Measurements from ENCODE around the gene ZNF672.

ZNF672 gene

DNA sequence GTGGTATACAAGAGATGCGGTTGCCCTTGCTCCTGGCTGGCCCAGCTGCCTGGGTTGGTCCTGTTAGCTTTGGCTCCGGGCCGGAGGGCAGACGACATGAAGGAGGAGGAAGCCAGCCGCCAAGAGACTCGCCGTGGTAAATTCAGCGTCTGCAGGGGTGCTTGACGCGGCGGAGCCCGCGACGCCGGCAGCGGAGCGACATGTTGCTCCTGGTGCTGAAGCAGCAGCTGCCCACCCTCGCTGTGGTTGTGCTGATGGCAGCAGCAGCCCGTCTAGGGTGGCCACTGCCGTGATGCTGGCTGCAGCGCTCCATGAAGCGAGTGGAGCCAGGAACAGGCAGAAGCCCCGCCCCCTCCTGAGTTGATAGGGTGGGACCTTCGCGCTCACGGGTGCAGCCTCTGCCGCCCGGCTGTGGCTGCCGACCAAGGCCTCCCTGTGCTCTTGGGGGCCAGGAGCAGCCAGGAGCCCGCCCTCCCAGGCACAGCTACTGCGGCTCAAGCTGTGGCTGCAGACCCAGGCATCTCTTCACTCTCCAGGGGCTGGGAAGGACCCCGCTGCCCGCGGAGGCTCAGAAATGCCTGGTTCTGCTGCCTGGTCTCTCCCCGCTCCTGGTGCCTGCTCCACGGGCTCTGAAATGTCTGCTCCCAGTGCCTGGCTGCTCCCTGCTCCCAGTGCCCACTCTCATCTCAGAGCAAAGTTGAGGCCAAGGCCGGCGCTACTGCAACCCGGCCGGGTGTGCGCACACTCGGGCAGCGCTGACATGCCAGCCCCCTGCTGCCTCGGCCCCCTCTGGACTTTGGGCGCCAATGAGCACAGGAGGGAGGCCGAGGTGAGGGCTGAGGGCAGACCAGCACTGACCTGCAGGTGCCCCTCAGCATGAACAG lies 25.2 kb downstream of the ZNF672 start:
- TF ChIP-seq, protein P1, sequence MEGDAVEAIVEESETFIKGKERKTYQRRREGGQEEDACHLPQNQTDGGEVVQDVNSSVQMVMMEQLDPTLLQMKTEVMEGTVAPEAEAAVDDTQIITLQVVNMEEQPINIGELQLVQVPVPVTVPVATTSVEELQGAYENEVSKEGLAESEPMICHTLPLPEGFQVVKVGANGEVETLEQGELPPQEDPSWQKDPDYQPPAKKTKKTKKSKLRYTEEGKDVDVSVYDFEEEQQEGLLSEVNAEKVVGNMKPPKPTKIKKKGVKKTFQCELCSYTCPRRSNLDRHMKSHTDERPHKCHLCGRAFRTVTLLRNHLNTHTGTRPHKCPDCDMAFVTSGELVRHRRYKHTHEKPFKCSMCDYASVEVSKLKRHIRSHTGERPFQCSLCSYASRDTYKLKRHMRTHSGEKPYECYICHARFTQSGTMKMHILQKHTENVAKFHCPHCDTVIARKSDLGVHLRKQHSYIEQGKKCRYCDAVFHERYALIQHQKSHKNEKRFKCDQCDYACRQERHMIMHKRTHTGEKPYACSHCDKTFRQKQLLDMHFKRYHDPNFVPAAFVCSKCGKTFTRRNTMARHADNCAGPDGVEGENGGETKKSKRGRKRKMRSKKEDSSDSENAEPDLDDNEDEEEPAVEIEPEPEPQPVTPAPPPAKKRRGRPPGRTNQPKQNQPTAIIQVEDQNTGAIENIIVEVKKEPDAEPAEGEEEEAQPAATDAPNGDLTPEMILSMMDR (conservative IDR thresholded peaks at IDR 0.05; ENCODE audit: low read depth, low read length), result no peak
- Histone ChIP-seq H3K36me3 (ENCODE audit: insufficient read depth) (no peaks in the 10 kb centered on the region), H3K4me2 (peak overlapping the region; percentile 77), H3K9ac (peak overlapping the region; percentile 41), H3K79me2 (ENCODE audit: insufficient read depth, low read depth) (no peaks in the 10 kb centered on the region; the same call in 1 of the 2 replicates), H4K20me1 (ENCODE audit: insufficient read depth) (no peaks in the 10 kb centered on the region), H3K27me3 (ENCODE audit: insufficient read depth, low read depth) (no peaks in the 10 kb centered on the region), H3K4me3 (IDR thresholded peaks at IDR 0.05; ENCODE audit: insufficient read depth, low read depth, low read length) (peak overlapping the region; percentile 57), H3K4me1 (ENCODE audit: low read depth, poor library complexity, severe bottlenecking) (peaks cover 18% of the 10 kb centered on the region), H2AFZ (ENCODE audit: low read depth) (peak overlapping the region; percentile 96), H3K27ac (no peak overlapping the region)

DNA sequence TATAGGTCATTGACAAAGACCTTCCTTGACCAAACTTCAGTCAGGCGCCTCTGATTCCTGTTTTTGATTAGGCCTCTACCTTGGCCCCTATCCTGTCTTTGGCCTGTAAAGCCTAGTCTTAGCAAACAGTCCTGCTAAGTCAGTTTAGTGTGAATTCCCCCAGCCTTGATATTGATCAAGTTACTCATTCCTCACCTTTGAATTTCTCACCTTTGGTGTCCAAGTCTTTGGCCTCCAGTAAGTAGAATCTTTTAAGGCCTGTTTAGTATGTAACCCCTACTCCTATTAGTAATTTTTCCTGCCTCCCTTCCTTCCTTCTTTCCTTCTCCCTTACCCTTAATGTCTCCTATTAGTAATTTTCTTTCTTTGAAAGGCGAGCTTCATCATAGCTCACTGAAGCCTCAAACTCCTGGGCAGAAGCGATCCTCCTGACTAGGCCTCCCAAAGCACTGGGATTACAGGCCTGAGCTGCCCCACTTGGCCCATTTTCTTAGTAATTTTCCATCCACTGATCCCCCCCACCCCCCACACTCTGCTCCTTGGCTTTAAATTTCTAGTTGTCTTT lies 33.9 kb downstream of the ZNF672 start:
- Histone ChIP-seq H3K79me2 (ENCODE audit: insufficient read depth, low read depth) (no peaks in the 10 kb centered on the region), H3K27me3 (ENCODE audit: insufficient read depth, low read depth) (no peaks in the 10 kb centered on the region), H3K4me1 (ENCODE audit: low read depth, poor library complexity, severe bottlenecking) (peaks cover 25% of the 10 kb centered on the region), H3K4me3 (IDR thresholded peaks at IDR 0.05; ENCODE audit: insufficient read depth, low read depth, low read length) (no peak overlapping the region), H3K9ac (peak overlapping the region; percentile 64), H2AFZ (ENCODE audit: low read depth) (peak overlapping the region; percentile 85), H3K27ac (peak overlapping the region; percentile 73), H3K4me2 (peak overlapping the region; percentile 74), H3K36me3 (ENCODE audit: insufficient read depth) (no peaks in the 10 kb centered on the region), H4K20me1 (ENCODE audit: insufficient read depth) (no peaks in the 10 kb centered on the region)
- TF ChIP-seq, protein P1 (conservative IDR thresholded peaks at IDR 0.05; ENCODE audit: low read depth, low read length), result no peak

DNA sequence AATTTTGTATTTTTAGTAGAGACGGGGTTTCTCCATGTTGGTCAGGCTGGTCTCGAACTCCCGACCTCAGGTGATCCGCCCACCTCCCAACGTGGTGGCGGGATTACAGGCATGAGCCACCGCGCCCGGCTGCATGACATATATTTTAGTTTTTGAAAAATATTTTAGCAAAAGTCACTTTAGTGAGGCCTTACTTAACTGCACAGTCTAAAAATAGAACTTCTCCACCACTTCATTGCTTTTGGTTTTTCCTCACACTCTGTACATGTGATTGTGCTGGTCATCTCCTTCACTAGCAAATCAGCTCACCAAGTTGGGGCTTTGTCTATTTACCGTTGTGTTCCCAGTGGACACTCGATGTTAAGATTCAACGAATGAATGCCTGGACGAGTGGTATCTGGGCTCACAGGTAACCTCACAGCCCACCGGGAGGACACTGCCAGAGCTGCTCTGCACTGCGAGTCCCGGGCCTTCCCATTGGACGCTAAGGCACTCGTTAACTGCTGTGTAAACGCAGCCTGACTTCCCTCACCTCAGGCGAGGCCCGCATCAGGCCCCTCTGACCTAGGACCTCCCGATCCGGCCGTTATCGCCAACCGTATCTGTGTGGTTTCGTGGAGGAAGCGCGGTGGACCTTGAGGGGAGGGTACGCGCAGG lies 34.9 kb downstream of the ZNF672 start:
- Histone ChIP-seq H3K4me3 (IDR thresholded peaks at IDR 0.05; ENCODE audit: insufficient read depth, low read depth, low read length) (peak overlapping the region; percentile 98), H3K79me2 (ENCODE audit: insufficient read depth, low read depth) (no peaks in the 10 kb centered on the region), H3K4me2 (peak overlapping the region; percentile 74; the same call in 1 of the 2 replicates), H3K36me3 (ENCODE audit: insufficient read depth) (no peaks in the 10 kb centered on the region), H3K4me1 (ENCODE audit: low read depth, poor library complexity, severe bottlenecking) (peaks cover 25% of the 10 kb centered on the region), H3K9ac (peak overlapping the region; percentile 64), H4K20me1 (ENCODE audit: insufficient read depth) (no peaks in the 10 kb centered on the region), H3K27me3 (ENCODE audit: insufficient read depth, low read depth) (no peaks in the 10 kb centered on the region), H3K27ac (peak overlapping the region; percentile 73), H2AFZ (ENCODE audit: low read depth) (peak overlapping the region; percentile 85)
- TF ChIP-seq, protein P1 (conservative IDR thresholded peaks at IDR 0.05; ENCODE audit: low read depth, low read length), result no peak

DNA sequence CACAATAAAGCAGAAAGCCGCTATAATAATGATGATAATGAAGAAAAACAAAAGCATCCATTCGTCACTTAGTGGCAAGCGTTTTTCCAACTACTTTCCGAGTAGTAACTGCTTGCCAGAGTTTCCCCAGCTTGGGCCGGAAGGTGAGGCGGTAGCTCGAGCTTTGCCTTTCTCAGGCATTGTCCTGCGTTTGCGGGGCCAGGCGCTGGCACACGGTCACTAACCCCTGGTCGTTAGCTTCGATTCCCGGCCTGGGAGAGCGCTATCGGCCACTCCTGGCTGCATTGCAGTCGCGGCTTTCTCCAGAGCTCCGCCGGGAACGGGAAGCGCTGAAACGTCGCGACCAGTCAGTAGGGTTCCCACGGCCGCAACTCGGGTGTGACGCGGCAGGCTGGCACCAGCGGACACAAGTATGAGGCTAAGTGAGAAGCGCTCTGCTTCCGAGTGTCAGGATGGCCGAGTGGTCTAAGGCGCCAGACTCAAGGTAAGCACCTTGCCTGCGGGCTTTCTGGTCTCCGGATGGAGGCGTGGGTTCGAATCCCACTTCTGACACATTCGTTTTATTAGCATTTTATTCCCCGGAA lies 35.5 kb downstream of the ZNF672 start:
- peak overlapping the region; percentile 73 for H3K27ac ChIP-seq
- TF ChIP-seq, protein P1 (conservative IDR thresholded peaks at IDR 0.05; ENCODE audit: low read depth, low read length), result no peak
- no peaks in the 10 kb centered on the region for H3K79me2 ChIP-seq (ENCODE audit: insufficient read depth, low read depth)

More for the DNA sequence above, 35.5 kb downstream of the ZNF672 start:
- peaks cover 25% of the 10 kb centered on the region for H3K4me1 ChIP-seq (ENCODE audit: low read depth, poor library complexity, severe bottlenecking)
- H4K20me1 ChIP-seq (ENCODE audit: insufficient read depth), result no peaks in the 10 kb centered on the region
- H3K36me3 ChIP-seq (ENCODE audit: insufficient read depth), result no peaks in the 10 kb centered on the region
- peak overlapping the region; percentile 64 for H3K9ac ChIP-seq
- H3K4me3 ChIP-seq (IDR thresholded peaks at IDR 0.05; ENCODE audit: insufficient read depth, low read depth, low read length), result peak overlapping the region; percentile 98
- H3K4me2 ChIP-seq, result peak overlapping the region; percentile 74; the same call in 1 of the 2 replicates
- no peaks in the 10 kb centered on the region for H3K27me3 ChIP-seq (ENCODE audit: insufficient read depth, low read depth)
- peak overlapping the region; percentile 85 for H2AFZ ChIP-seq (ENCODE audit: low read depth)
